ENCODE measurements around the gene RANBP3. TPM values are rescaled to one million over a fixed set of nuclear protein-coding genes. Genes with fewer than 3 reads are reported as not detected.
"Not testable (repeated sequence)": the region's sequence is repeated elsewhere in the genome, so short reads cannot be mapped to it uniquely, and the experiment has no call there.

Gene RANBP3
- total RNA-seq, 1 experiment from 2014 or later = 59.5 TPM

DNA sequence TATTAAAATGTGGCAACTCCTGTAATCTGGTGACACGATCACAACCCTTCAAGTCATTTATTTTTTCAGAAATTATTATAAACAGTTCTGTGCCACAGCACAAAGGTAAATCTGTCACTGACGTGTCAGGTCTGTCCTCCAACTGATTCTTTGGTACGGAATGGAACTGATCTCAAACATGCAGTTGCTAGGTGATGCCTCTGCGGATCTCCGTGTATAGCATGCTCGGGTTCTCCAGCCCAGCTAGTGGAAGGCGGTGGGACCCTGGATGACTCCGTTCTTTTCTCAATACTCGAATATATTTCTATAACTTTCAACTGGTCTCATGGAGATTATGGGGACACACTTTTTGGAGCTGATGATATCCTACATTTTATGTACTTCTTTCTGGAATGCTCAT is 11.0 kb downstream of the RANBP3 start:
- intact Hi-C loops (cut with micrococcal nuclease) = no loop called here
- ChIA-PET CTCF (interaction anchor here (0.6 to 3.7 kb wide), 13 partner anchors 9 to 254 kb away, joined by 3 to 48 read pairs (median 10); partner anchors contain the start of gene RANBP3), POLR2A (interaction anchor here (0.6 to 1.6 kb wide), 3 partner anchors 11 to 13 kb away, joined by 3 to 7 read pairs (median 4); partner anchors contain the start of gene RANBP3)
- BruUV-seq (replicated peaks) = no TSS peak
- H3K27me3 Mint-ChIP-seq (ENCODE audit: insufficient read depth, unreplicated experiment) = no peaks in the 10 kb centered on the region
- H3K9me3 Mint-ChIP-seq (ENCODE audit: unreplicated experiment) = no peaks in the 10 kb centered on the region
- TF ChIP-seq, protein P1, sequence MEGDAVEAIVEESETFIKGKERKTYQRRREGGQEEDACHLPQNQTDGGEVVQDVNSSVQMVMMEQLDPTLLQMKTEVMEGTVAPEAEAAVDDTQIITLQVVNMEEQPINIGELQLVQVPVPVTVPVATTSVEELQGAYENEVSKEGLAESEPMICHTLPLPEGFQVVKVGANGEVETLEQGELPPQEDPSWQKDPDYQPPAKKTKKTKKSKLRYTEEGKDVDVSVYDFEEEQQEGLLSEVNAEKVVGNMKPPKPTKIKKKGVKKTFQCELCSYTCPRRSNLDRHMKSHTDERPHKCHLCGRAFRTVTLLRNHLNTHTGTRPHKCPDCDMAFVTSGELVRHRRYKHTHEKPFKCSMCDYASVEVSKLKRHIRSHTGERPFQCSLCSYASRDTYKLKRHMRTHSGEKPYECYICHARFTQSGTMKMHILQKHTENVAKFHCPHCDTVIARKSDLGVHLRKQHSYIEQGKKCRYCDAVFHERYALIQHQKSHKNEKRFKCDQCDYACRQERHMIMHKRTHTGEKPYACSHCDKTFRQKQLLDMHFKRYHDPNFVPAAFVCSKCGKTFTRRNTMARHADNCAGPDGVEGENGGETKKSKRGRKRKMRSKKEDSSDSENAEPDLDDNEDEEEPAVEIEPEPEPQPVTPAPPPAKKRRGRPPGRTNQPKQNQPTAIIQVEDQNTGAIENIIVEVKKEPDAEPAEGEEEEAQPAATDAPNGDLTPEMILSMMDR (IDR thresholded peaks at IDR 0.05; ENCODE audit: unreplicated experiment) = no peak
- peaks cover 34% of the 10 kb centered on the region for H3K36me3 Mint-ChIP-seq (ENCODE audit: insufficient read depth, unreplicated experiment)
- peaks cover 41% of the 10 kb centered on the region for H3K4me1 Mint-ChIP-seq (ENCODE audit: insufficient read depth, unreplicated experiment)
- H3K4me3 Mint-ChIP-seq (ENCODE audit: unreplicated experiment) = no peak overlapping the region
- no peak for DNase-seq (ENCODE audit: unreplicated experiment)
- H3K27ac Mint-ChIP-seq (ENCODE audit: low read depth, unreplicated experiment) = no peak overlapping the region

DNA sequence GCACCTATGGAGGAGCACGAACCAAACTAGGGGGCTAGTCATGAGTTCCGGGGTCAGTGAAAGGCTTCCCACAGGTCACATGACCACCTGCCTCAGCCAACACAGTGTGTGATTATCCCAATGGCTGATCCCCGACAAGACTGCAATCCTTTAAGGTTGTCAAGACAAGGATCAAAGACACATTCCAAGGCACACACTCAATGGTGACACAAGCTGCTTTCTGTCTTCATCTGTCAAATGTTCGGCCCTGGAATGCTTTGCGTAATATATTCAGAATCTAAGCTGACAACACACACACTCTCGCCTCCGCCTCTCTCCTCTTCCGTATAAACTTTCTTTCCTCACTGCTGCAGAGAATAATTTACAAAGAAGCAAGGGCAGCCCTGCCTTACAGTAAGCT is 11.7 kb downstream of the RANBP3 start:
- Mint-ChIP-seq H3K9me3 (ENCODE audit: unreplicated experiment) (no peaks in the 10 kb centered on the region), H3K4me3 (ENCODE audit: unreplicated experiment) (no peak overlapping the region), H3K4me1 (ENCODE audit: insufficient read depth, unreplicated experiment) (peaks cover 43% of the 10 kb centered on the region), H3K27me3 (ENCODE audit: insufficient read depth, unreplicated experiment) (no peaks in the 10 kb centered on the region), H3K36me3 (ENCODE audit: insufficient read depth, unreplicated experiment) (peaks cover 34% of the 10 kb centered on the region), H3K27ac (ENCODE audit: low read depth, unreplicated experiment) (no peak overlapping the region)
- DNase-seq (ENCODE audit: unreplicated experiment) = no peak
- intact Hi-C loops (cut with micrococcal nuclease) = no loop called here
- TF ChIP-seq, protein P1 (IDR thresholded peaks at IDR 0.05; ENCODE audit: unreplicated experiment) = no peak
- no TSS peak for BruUV-seq (replicated peaks)
- ChIA-PET CTCF (interaction anchor here (0.6 to 3.7 kb wide), 7 partner anchors 9 to 245 kb away, joined by 3 to 48 read pairs (median 15); no protein-coding TSS in a partner anchor), POLR2A (interaction anchor here (0.9 to 1.6 kb wide), 2 partner anchors 11 kb away, joined by 4 to 7 read pairs; partner anchors contain the start of gene RANBP3)

DNA sequence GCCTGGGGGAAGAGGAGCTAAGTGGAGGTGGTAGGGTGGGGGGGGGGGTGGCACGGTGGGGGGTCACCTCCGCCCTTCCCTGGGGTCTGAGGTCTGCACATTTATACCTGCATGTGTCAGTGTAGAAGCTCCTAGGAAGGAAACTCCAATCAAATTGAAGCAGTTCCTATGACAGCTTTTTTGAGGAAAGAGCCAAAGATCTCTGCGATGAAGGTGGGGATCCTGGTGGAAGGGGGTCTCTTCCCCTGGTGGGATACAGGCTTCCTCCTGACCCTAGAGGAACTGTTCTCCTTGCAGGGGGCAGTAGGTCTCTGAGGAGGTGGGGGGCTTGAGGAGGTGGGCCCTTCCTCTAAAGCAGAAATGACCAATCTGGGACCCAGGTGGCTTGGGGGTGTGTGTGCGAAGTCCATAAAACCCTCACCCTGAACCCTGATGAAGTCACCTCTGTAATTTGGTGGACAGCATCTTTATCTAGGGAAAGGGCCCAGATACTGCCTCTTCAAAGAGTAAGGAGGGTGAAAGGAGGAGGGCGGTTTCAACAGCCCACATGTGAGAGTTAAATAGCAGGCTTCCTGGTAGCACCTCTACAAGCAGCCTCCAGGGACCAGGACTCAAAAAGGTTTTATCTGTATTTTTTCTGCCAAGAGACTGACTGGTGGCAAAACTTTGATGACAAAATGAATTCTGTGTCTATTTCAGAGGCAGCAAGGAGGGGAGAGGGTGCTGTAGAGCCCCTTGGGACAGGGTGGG is 12.9 kb downstream of the RANBP3 start:
- H3K27ac Mint-ChIP-seq (ENCODE audit: low read depth, unreplicated experiment) = no peak overlapping the region
- ChIA-PET CTCF (no interaction called here), POLR2A (interaction anchor here (0.5 kb wide), 1 partner anchor 63 kb away, joined by 3 read pairs; no protein-coding TSS in a partner anchor)
- intact Hi-C loops (cut with micrococcal nuclease) = no loop called here
- H3K27me3 Mint-ChIP-seq (ENCODE audit: insufficient read depth, unreplicated experiment) = no peaks in the 10 kb centered on the region
- TF ChIP-seq, protein P1 (IDR thresholded peaks at IDR 0.05; ENCODE audit: unreplicated experiment) = no peak
- peaks cover 34% of the 10 kb centered on the region for H3K36me3 Mint-ChIP-seq (ENCODE audit: insufficient read depth, unreplicated experiment)
- no TSS peak for BruUV-seq (replicated peaks)
- no peak overlapping the region for H3K4me3 Mint-ChIP-seq (ENCODE audit: unreplicated experiment)
- peaks cover 50% of the 10 kb centered on the region for H3K4me1 Mint-ChIP-seq (ENCODE audit: insufficient read depth, unreplicated experiment)
- DNase-seq (ENCODE audit: unreplicated experiment) = no peak
- no peaks in the 10 kb centered on the region for H3K9me3 Mint-ChIP-seq (ENCODE audit: unreplicated experiment)

DNA sequence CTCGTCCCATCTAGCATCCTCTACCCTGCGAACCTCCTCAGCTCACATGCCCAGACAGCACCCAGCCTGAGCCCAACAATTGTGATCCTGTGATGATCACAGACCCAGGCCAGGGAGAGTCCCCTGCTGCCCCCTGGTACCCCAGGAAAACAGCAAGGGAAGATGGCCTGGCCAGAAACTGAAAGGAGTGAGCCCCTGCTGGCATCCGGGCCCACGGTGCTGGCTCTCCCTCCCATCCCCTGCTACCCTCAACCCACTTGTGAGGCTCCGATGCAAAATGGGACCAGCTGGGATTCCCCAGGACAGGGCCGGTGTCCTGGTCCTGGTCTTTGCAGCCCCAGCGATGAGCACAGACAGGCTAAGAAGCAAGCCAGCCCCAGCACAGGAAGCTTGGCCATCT is 14.1 kb downstream of the RANBP3 start:
- Mint-ChIP-seq H3K9me3 (ENCODE audit: unreplicated experiment) (no peaks in the 10 kb centered on the region), H3K27me3 (ENCODE audit: insufficient read depth, unreplicated experiment) (no peaks in the 10 kb centered on the region), H3K4me3 (ENCODE audit: unreplicated experiment) (no peak overlapping the region), H3K4me1 (ENCODE audit: insufficient read depth, unreplicated experiment) (peaks cover 43% of the 10 kb centered on the region), H3K36me3 (ENCODE audit: insufficient read depth, unreplicated experiment) (peaks cover 28% of the 10 kb centered on the region), H3K27ac (ENCODE audit: low read depth, unreplicated experiment) (no peak overlapping the region)
- no peak for DNase-seq (ENCODE audit: unreplicated experiment)
- no TSS peak for BruUV-seq (replicated peaks)
- CTCF ChIA-PET = no interaction called here
- intact Hi-C loops (cut with micrococcal nuclease) = no loop called here
- TF ChIP-seq, protein P1 (IDR thresholded peaks at IDR 0.05; ENCODE audit: unreplicated experiment) = no peak
- POLR2A ChIA-PET = no interaction called here

DNA sequence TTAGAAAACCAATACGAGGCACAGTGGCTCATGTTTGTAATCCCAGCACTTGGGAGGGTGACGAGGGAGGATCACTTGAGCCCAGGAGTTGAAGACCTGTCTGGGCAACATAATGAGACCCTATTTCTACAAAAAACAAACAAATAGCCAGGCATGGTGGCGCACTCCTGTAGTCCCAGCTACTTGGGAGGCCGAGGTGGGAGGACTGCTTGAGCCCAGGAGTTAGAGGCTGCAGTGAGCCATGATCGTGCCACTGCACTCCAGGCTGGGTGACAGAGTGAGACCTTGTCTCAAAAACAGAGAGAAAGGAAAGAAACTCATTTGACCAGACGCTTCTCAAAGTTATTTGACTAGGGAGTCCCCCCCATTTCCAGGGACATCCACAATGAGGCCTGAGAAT is 14.7 kb downstream of the RANBP3 start:
- CTCF ChIA-PET; DNase-seq (ENCODE audit: unreplicated experiment); intact Hi-C loops (cut with micrococcal nuclease); H3K27ac Mint-ChIP-seq (ENCODE audit: low read depth, unreplicated experiment); H3K9me3 Mint-ChIP-seq (ENCODE audit: unreplicated experiment); BruUV-seq (replicated peaks); POLR2A ChIA-PET; H3K27me3 Mint-ChIP-seq (ENCODE audit: insufficient read depth, unreplicated experiment); H3K4me3 Mint-ChIP-seq (ENCODE audit: unreplicated experiment): not testable (repeated sequence)
- Mint-ChIP-seq H3K36me3 (ENCODE audit: insufficient read depth, unreplicated experiment) (peaks cover 26% of the 10 kb centered on the region), H3K4me1 (ENCODE audit: insufficient read depth, unreplicated experiment) (peaks cover 37% of the 10 kb centered on the region)

Measured in MCF 10A (cell line).